Colonic mucosa (tissue), 4 donors: ENCODE results near the gene MFN2. TPM values are rescaled to one million over a fixed set of nuclear protein-coding genes. Genes with fewer than 3 reads are reported as not detected.
"Not testable (repeated sequence)": the region's sequence is repeated elsewhere in the genome, so short reads cannot be mapped to it uniquely, and the experiment has no call there.

ENCODE experiments used
- DNase-seq: peaks from one replicate; pipeline ENCODE4 v3.0.0-alpha.2; 2020
- H3K27ac ChIP-seq: fragments of 200-600 bp; one replicate; pipeline ENCODE4 v1.8.0; 2021
- H3K27me3 ChIP-seq: fragments of 200-600 bp; one replicate; pipeline ENCODE4 v1.8.0; 2021
- H3K36me3 ChIP-seq: fragments of 200-600 bp; one replicate; pipeline ENCODE4 v1.8.0; 2021
- H3K4me1 ChIP-seq: fragments of 200-600 bp; one replicate; pipeline ENCODE4 v1.8.0; 2021; ENCODE audit warnings: mild to moderate bottlenecking
- H3K4me3 ChIP-seq: fragments of 200-600 bp; one replicate; pipeline ENCODE4 v1.8.0; 2021
- H3K9ac ChIP-seq, 2 donors: one replicate each; pipeline ENCODE4 v1.7.0; 2013; ENCODE audit warnings: control low read depth in 2 of 2, low read depth in 2 of 2, low read length in 2 of 2
- H3K9me3 ChIP-seq: fragments of 200-600 bp; one replicate; pipeline ENCODE4 v1.8.0; 2021
- CTCF ChIP-seq: fragments of 200-600 bp; IDR thresholded peaks from one replicate; pipeline ENCODE4 v1.8.0; 2022; ENCODE audit warnings: antibody characterized with exemption, mild to moderate bottlenecking
- intact Hi-C: fragments of 100-400 bp; cut with DNase I; formaldehyde crosslinking; loops from one replicate; pipeline ENCODE4 v1.14.1; 2022
- total RNA-seq, 2 donors: library from RNA; stranded (reverse); fragmentation: NEBNext Ultra II Directional in 1 of 2; extraction: Animal tissue kit (Norgen Biotek cat#: 25700) in 1 of 2; gene quantifications; one replicate each; pipeline ENCODE4 v1.2.1, GENCODE V29; 2021
- donor health status: healthy.
- donor health status: DM: no; HTN: no; CAD: no.
- donor health status: DM: no; HTN: no; CAD: no.

MFN2 gene
- total RNA-seq, 2 donors from 2014 or later = 102 to 110 TPM

- no peaks in the 10 kb centered on the region for H3K9me3 ChIP-seq
- H3K36me3 ChIP-seq = no peaks in the 10 kb centered on the region
- H3K9ac ChIP-seq = no peak overlapping the region
- no peak for TF ChIP-seq CTCF
- intact Hi-C loops = no loop called here
- no peak overlapping the region for H3K4me3 ChIP-seq
- DNase-seq = no peak
- H3K27me3 ChIP-seq = no peaks in the 10 kb centered on the region
- H3K4me1 ChIP-seq = no peaks in the 10 kb centered on the region
- H3K27ac ChIP-seq = no peak overlapping the region
Observed at GRCh38 chr1:12040457-12041051, 60.3 kb downstream of the MFN2 start.

- H3K4me3 ChIP-seq, H3K9me3 ChIP-seq, intact Hi-C loops, H3K36me3 ChIP-seq, DNase-seq, H3K9ac ChIP-seq, H3K27me3 ChIP-seq, H3K4me1 ChIP-seq, H3K27ac ChIP-seq: not testable (repeated sequence)
Observed at GRCh38 chr1:12044187-12044877, 64.1 kb downstream of the MFN2 start.

GRCh38 chr1:12046749-12047119 is 66.5 kb downstream of the MFN2 start:
- Histone ChIP-seq H3K9ac (no peak overlapping the region), H3K4me1 (no peaks in the 10 kb centered on the region), H3K4me3 (no peak overlapping the region), H3K36me3 (no peaks in the 10 kb centered on the region), H3K27ac (no peak overlapping the region), H3K27me3 (no peaks in the 10 kb centered on the region), H3K9me3 (no peaks in the 10 kb centered on the region)
- intact Hi-C loops = no loop called here
- no peak for DNase-seq
- no peak for TF ChIP-seq CTCF

GRCh38 chr1:12047120-12047876 is 67.1 kb downstream of the MFN2 start:
- no peak for DNase-seq
- Histone ChIP-seq H3K27ac (no peak overlapping the region), H3K9ac (no peak overlapping the region), H3K9me3 (no peaks in the 10 kb centered on the region), H3K4me3 (no peak overlapping the region), H3K4me1 (no peaks in the 10 kb centered on the region), H3K36me3 (no peaks in the 10 kb centered on the region), H3K27me3 (no peaks in the 10 kb centered on the region)
- intact Hi-C loops = no loop called here
- no peak for TF ChIP-seq CTCF

- Histone ChIP-seq H3K36me3 (no peaks in the 10 kb centered on the region), H3K9me3 (no peaks in the 10 kb centered on the region), H3K4me3 (no peak overlapping the region), H3K27me3 (no peaks in the 10 kb centered on the region), H3K4me1 (no peaks in the 10 kb centered on the region), H3K9ac (no peak overlapping the region), H3K27ac (no peak overlapping the region)
- no peak for DNase-seq
- intact Hi-C loops = no loop called here
- no peak for TF ChIP-seq CTCF
Observed at GRCh38 chr1:12048372-12048771, 68.1 kb downstream of the MFN2 start.

GRCh38 chr1:12049616-12050015 is 69.4 kb downstream of the MFN2 start:
- no peak for TF ChIP-seq CTCF
- DNase-seq = no peak
- Histone ChIP-seq H3K4me3 (no peak overlapping the region), H3K9me3 (no peaks in the 10 kb centered on the region), H3K27me3 (no peaks in the 10 kb centered on the region), H3K27ac (no peak overlapping the region), H3K9ac (no peak overlapping the region), H3K4me1 (no peaks in the 10 kb centered on the region), H3K36me3 (no peaks in the 10 kb centered on the region)
- intact Hi-C loops = no loop called here
